AG10803 (cell line): ENCODE results near the gene TWF2.

ENCODE experiments used
- DNase-seq: peaks from one replicate; pipeline ENCODE4 v3.0.0; 2010; ENCODE audit warnings: low read depth
- H3K4me3 ChIP-seq: 2 replicates; pipeline ENCODE4 v1.5.1; 2011; ENCODE audit warnings: mild to moderate bottlenecking, low read length, control low read depth
- CTCF ChIP-seq: conservative IDR thresholded peaks from 2 replicates; pipeline ENCODE4 v1.5.1; 2011; ENCODE audit warnings: mild to moderate bottlenecking, low read length, control low read depth, inconsistent platforms

TWF2 gene

DNA sequence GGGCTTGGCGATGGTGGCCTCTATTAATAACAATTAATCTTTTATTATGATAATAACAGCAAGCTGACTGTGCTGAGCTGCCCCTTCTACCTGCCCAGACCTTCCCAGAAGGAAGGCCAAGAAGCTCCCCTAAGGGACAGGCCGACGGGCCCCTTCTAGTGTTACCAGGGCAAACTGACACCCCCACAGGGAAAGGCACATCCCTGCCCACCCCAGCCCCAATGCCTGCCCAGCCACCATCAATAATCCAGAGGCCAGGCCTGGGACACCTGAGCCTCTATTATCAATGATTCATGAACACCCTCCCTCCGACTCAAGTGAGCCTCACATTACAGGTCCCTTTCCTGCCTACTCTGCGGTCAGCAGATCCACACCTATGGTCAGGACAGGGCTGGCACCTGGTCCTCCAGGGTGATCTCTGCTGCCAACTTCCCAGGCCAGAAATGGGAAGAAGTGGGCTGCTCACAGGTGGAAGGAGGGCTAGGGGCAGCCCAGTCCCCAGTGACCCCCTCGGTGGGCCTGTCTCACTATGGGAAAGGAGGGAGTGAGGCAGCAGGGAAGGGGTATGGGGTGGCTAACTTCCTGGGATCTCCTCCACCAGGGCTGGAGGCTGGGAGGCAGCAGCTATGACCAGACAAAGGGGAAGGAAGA is 1.8 kb downstream of the TWF2 start:
- TF ChIP-seq CTCF, result no peak
- H3K4me3 ChIP-seq, result peak overlapping the region; percentile 96

GRCh38 chr3:52236424-52236886 is 2.5 kb downstream of the TWF2 start:
- DNase-seq, result no peak
- no peak for TF ChIP-seq CTCF

More for the DNA sequence above, 1.8 kb downstream of the TWF2 start:
- DNase-seq, result no peak

DNA sequence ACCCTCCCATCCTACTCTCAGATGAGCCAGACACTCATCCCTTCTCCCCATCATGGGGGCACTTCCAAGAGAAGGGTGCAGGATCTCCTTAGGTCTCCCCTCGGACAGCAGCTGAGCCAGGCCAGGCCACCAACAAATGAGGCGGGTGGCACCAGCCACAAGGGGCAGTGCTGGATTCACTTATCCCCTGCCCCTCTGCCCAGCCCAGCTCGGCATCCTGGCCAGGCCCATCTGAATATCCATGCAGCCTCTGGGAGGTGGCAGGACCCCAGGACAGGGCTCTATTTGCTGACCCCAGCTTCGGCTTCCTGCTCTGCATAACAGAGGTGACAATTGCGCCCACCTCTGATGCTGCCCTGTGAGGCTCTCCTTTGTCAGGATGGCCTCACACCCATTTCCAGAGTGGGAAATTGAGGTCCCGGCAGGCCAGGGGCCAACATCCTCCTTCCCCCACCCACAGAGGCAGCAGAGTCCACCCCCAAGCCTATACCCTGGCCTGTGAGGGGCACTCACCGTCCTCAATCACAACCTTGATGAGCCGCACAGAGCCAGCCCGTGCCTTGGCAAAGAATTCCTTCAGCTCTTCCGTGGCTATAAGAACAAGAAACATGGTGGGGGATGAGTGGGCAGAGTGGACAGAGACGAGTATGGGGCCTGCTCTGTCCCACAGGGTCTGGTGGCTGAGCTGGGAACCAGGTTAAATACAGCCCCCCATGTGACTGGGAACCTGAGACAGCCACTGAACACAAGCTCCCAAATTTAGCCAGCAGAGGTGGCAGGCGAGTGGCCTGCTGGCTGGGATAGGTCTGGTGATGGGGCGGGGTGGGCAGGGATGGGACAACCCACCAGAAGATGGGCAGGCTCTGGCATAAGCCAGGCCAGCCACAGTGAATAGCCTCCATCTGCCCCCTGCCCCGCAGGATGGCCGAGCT is 4.2 kb downstream of the TWF2 start:
- DNase-seq, result no peak
- no peak overlapping the region for H3K4me3 ChIP-seq
- no peak for TF ChIP-seq CTCF

More at GRCh38 chr3:52236424-52236886, 2.5 kb downstream of the TWF2 start:
- no peak overlapping the region for H3K4me3 ChIP-seq

GRCh38 chr3:52233968-52234367 is 5.0 kb downstream of the TWF2 start:
- DNase-seq, result no peak
- no peak for TF ChIP-seq CTCF
- no peak overlapping the region for H3K4me3 ChIP-seq

DNA sequence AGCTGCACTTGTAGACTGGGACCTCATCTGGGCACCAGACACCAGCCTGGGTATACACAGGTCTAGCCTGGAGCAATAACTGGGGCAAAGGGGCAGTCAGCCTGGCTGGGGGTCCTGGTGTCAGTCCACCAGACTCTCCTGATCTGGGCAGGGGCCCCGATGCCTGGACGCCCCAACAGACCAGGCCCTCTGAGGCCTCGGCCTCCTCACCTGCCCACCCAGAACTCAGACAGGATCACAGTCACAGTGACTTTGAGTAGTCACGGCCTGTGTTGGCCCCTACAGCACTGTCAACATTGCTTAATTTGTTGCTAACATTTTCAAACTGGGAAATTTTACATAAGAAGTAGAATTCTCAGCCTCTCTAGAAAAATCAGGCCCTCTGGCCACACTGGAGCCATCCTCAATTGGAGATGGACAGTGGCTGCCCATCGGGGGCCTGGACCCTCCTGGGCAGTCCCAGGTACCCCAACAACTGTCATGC is 5.8 kb downstream of the TWF2 start:
- no peak for TF ChIP-seq CTCF
- no peak overlapping the region for H3K4me3 ChIP-seq
- DNase-seq, result no peak

GRCh38 chr3:52232279-52233107 is 6.5 kb downstream of the TWF2 start:
- H3K4me3 ChIP-seq, result no peak overlapping the region
- DNase-seq, result no peak
- TF ChIP-seq CTCF, result no peak
